Smooth muscle cell (in vitro differentiated cells): ENCODE results near the gene DUSP9. TPM values are rescaled to one million over a fixed set of nuclear protein-coding genes. Genes with fewer than 3 reads are reported as not detected.

Experiments
- DNase-seq: peaks from one replicate; lab custom pipeline; 2025; ENCODE audit not compliant: unreplicated experiment; lab: John Stamatoyannopoulos, UW
- H2AFZ ChIP-seq: fragments of 200-600 bp; sonication (generic); 2 replicates; pipeline ENCODE4 v1.6.0; 2016; ENCODE audit warnings: antibody characterized with exemption, low read depth, mild to moderate bottlenecking
- H3F3A ChIP-seq: fragments of 200-600 bp; sonication (generic); 2 replicates; pipeline ENCODE4 v1.6.0; 2017; ENCODE audit warnings: antibody characterized with exemption, low read depth
- H3K27ac ChIP-seq: fragments of 200-600 bp; sonication (generic); 2 replicates; pipeline ENCODE4 v1.5.1; 2016; ENCODE audit warnings: low read depth, mild to moderate bottlenecking
- H3K27me3 ChIP-seq: fragments of 200-600 bp; sonication (generic); 2 replicates; pipeline ENCODE4 v1.6.1; 2016; ENCODE audit warnings: low read depth, mild to moderate bottlenecking
- H3K36me3 ChIP-seq: fragments of 200-600 bp; sonication (generic); 2 replicates; pipeline ENCODE4 v1.5.1; 2016; ENCODE audit warnings: low read depth
- H3K4me1 ChIP-seq: fragments of 200-600 bp; sonication (generic); 2 replicates; pipeline ENCODE4 v1.5.1; 2016; ENCODE audit warnings: low read depth
- H3K4me2 ChIP-seq: fragments of 200-600 bp; sonication (generic); 2 replicates; pipeline ENCODE4 v1.6.0; 2016; ENCODE audit warnings: mild to moderate bottlenecking
- H3K4me3 ChIP-seq: fragments of 200-600 bp; sonication (generic); 2 replicates; pipeline ENCODE4 v1.5.1; 2016; ENCODE audit warnings: mild to moderate bottlenecking
- H3K79me2 ChIP-seq: fragments of 200-600 bp; sonication (generic); 2 replicates; pipeline ENCODE4 v1.6.0; 2016; ENCODE audit warnings: low read depth, mild to moderate bottlenecking
- H3K9ac ChIP-seq: fragments of 200-600 bp; sonication (generic); 2 replicates; pipeline ENCODE4 v1.6.0; 2016; ENCODE audit warnings: low read depth
- H3K9me3 ChIP-seq: fragments of 200-600 bp; sonication (generic); replicated peaks from 2 replicates; pipeline ENCODE4 v1.5.1; 2016; ENCODE audit warnings: low read depth
- H4K20me1 ChIP-seq: fragments of 200-600 bp; sonication (generic); 2 replicates; pipeline ENCODE4 v1.6.0; 2016; ENCODE audit warnings: low read depth
- WGBS: methylation state at CpG from one replicate; pipeline ENCODE4 v1.1.7; 2016; ENCODE audit warnings: low lambda C conversion rate; 5-methylcytosine and 5-hydroxymethylcytosine counted together
- polyA plus RNA-seq: library from polyadenylated mRNA; unstranded; fragments of >200 nt; fragmentation: Nextera tagmentation; extraction: Ambion mirVana; gene quantifications from 2 replicates; pipeline ENCODE4 v1.2.1, GENCODE V29; 2016
- total RNA-seq: library from RNA; depleted of rRNA; stranded (reverse); fragments of >200 nt; gene quantifications from 2 replicates; pipeline ENCODE4 v1.2.3, GENCODE V29; 2014
- TF ChIP-seq, protein P1 (sequence below): fragments of 200-600 bp; sonication (generic); IDR thresholded peaks from 2 replicates; pipeline ENCODE4 v1.5.1; 2017; ENCODE audit warnings: borderline replicate concordance, mild to moderate bottlenecking, antibody characterized with exemption; ENCODE audit not compliant: insufficient read depth, poor library complexity, severe bottlenecking

DUSP9 gene
- total and polyA plus RNA-seq, 2 experiments from 2014 or later, result 3.0 to 11.3 TPM

GRCh38 chrX:153688506-153688905, 41.5 kb downstream of the DUSP9 start:
- H3K27ac ChIP-seq, result no peak overlapping the region
- no peaks in the 10 kb centered on the region for H3K79me2 ChIP-seq
- no peak for DNase-seq
- H3K4me3 ChIP-seq, result peak overlapping the region; percentile 54
- H4K20me1 ChIP-seq, result peaks cover 27% of the 10 kb centered on the region
- no peaks in the 10 kb centered on the region for H3K4me1 ChIP-seq
- TF ChIP-seq, protein P1, sequence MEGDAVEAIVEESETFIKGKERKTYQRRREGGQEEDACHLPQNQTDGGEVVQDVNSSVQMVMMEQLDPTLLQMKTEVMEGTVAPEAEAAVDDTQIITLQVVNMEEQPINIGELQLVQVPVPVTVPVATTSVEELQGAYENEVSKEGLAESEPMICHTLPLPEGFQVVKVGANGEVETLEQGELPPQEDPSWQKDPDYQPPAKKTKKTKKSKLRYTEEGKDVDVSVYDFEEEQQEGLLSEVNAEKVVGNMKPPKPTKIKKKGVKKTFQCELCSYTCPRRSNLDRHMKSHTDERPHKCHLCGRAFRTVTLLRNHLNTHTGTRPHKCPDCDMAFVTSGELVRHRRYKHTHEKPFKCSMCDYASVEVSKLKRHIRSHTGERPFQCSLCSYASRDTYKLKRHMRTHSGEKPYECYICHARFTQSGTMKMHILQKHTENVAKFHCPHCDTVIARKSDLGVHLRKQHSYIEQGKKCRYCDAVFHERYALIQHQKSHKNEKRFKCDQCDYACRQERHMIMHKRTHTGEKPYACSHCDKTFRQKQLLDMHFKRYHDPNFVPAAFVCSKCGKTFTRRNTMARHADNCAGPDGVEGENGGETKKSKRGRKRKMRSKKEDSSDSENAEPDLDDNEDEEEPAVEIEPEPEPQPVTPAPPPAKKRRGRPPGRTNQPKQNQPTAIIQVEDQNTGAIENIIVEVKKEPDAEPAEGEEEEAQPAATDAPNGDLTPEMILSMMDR, result no peak
- no peak overlapping the region for H3K9ac ChIP-seq
- peak overlapping the region; percentile 81 for H3K4me2 ChIP-seq
- no peaks in the 10 kb centered on the region for H3K36me3 ChIP-seq
- no peaks in the 10 kb centered on the region for H3F3A ChIP-seq
- no peaks in the 10 kb centered on the region for H3K9me3 ChIP-seq
- WGBS, result 37% methylated on average over 26 of the region's 57 CpGs
- no peaks in the 10 kb centered on the region for H3K27me3 ChIP-seq
- no peak overlapping the region for H2AFZ ChIP-seq

DNA sequence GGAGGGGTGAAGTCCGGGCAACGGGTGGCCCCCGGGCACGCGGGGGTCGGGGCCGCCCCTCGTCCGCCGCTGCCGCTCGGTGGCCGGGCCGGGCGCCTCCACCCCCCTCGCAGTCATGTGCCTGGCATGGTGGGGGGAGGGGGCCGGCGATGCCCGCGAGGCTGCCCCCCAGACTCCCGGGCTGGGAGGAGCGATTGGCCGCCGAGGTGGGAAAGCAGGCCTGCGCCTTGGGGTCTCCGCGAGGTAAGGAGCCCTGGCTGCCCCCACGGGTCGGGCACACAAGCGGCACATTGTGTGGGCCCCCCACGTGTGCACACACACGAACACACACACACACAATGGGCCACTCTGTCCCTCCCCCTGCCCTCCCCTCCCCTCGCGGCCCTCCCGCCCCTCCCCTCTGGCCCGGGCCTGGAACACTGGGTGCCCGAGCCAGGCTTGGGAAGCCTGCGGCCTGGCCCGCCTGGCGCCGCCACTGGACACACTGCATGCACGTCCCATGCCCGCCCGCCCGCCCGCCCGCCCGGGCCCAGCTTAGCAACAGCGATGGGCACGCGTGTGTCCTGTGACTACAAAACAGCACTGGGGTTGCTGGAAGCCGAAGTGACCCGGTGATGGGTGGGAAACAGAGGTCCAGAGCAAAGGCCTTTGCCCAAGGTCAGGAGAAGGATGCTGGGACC, 42.0 kb downstream of the DUSP9 start:
- peak overlapping the region; percentile 81 for H3K4me2 ChIP-seq
- no peak overlapping the region for H3K27ac ChIP-seq
- H3K4me1 ChIP-seq, result no peaks in the 10 kb centered on the region
- no peaks in the 10 kb centered on the region for H3K27me3 ChIP-seq
- H3K4me3 ChIP-seq, result peak overlapping the region; percentile 54
- no peak overlapping the region for H2AFZ ChIP-seq
- H4K20me1 ChIP-seq, result peaks cover 27% of the 10 kb centered on the region
- H3K36me3 ChIP-seq, result no peaks in the 10 kb centered on the region
- no peaks in the 10 kb centered on the region for H3F3A ChIP-seq
- H3K9me3 ChIP-seq, result no peaks in the 10 kb centered on the region
- H3K9ac ChIP-seq, result no peak overlapping the region
- TF ChIP-seq, protein P1, result no peak
- no peak for DNase-seq
- 71% methylated on average over 22 of the region's 53 CpGs for WGBS
- H3K79me2 ChIP-seq, result no peaks in the 10 kb centered on the region

DNA sequence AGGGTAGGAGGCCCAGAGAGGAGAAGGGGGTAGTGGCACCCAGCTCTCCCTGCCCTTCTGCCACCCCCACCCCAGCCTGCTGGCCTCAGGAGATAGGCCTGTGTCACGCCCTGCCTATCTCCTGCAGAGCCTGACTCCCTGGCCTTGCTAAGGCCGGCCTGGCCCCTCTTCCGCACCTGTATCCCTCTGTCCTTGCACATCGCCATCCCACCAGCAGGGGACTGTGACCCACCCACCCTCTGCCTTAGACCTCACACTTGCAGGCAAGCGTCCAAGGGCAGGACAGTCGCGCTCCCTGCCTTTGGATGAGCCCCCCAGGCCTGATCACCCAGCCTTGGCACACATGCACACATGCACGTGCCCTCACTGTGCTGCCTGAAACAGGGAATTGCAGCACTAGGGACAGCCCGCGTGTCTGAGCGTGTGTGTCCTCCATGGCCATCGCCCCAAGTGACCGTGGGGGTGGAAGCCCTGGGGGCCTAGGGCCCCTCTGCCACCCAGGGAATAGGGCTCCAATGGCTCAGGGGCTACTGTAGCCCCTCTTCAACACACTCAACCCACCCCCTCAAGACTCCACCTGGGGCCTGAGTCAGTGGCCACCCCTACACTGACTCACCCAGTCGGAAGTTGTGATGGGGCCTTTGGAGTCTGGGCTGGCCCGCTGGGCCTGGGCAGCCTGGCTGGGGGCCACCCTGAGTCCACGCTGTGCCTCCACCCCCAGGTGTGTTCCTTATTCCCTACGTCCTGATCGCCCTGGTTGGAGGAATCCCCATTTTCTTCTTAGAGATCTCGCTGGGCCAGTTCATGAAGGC, 42.9 kb downstream of the DUSP9 start:
- H3K4me2 ChIP-seq, result peak overlapping the region; percentile 81
- TF ChIP-seq, protein P1, result no peak

More for the DNA sequence above, 42.9 kb downstream of the DUSP9 start:
- no peak for DNase-seq
- Histone ChIP-seq H3K27me3 (no peaks in the 10 kb centered on the region), H3K36me3 (no peaks in the 10 kb centered on the region), H3K9me3 (no peaks in the 10 kb centered on the region), H4K20me1 (peaks cover 27% of the 10 kb centered on the region), H3K79me2 (no peaks in the 10 kb centered on the region), H3F3A (no peaks in the 10 kb centered on the region), H3K4me3 (peak overlapping the region; percentile 54), H3K9ac (no peak overlapping the region), H3K27ac (no peak overlapping the region), H2AFZ (no peak overlapping the region), H3K4me1 (no peaks in the 10 kb centered on the region)
- WGBS, result 79% methylated on average over 19 of the region's 19 CpGs
